HEK293 (cell line): Measurements from ENCODE around the gene STEAP3.

Source experiments
- CTCF ChIA-PET: fragments of 350-600 bp; formaldehyde crosslinking; extraction: SDS; loops from one replicate; lab custom pipeline; 2021; ENCODE audit warnings: antibody characterized with exemption; lab: Yijun Ruan, JAX
- POLR2A ChIA-PET: fragments of 300-600 bp; formaldehyde crosslinking; extraction: SDS; loops from one replicate; lab custom pipeline; 2020; ENCODE audit warnings: antibody characterized with exemption, inconsistent platforms; lab: Yijun Ruan, JAX
- H3K27ac ChIP-seq: fragments of 200-500 bp; sonication (Bioruptor generic); 2 replicates; pipeline ENCODE4 v1.5.1; 2014; ENCODE audit warnings: low read depth, low read length, control low read depth, inconsistent platforms; ENCODE audit errors: extremely low read depth
- H3K36me3 ChIP-seq, 2 experiments: fragments of 200-500 bp in 1 of 2; sonication (Bioruptor generic) in 1 of 2; 1 replicate in 1 of 2; 2 replicates in 1 of 2; pipeline ENCODE4 v1.5.1; 2014 to 2017; ENCODE audit warnings: inconsistent platforms in 2 of 2, low read length in 2 of 2; ENCODE audit not compliant: control insufficient read depth in 2 of 2, insufficient read depth in 1 of 2
- H3K4me1 ChIP-seq: fragments of 200-500 bp; sonication (Bioruptor generic); 2 replicates; pipeline ENCODE4 v1.5.1; 2014; ENCODE audit warnings: mild to moderate bottlenecking, low read length, inconsistent platforms; ENCODE audit not compliant: control insufficient read depth, insufficient read depth
- H3K4me3 ChIP-seq: 2 replicates; pipeline ENCODE4 v1.5.1; 2011; ENCODE audit warnings: low read depth, mild to moderate bottlenecking, control low read depth, low read length, moderate library complexity
- H3K9me3 ChIP-seq: fragments of 200-500 bp; sonication (Bioruptor generic); 2 replicates; pipeline ENCODE4 v1.5.1; 2014; ENCODE audit warnings: low read depth, low read length, inconsistent platforms; ENCODE audit not compliant: control insufficient read depth, insufficient read depth
- CTCF ChIP-seq: fragments of 450-650 bp; formaldehyde crosslinking; IDR thresholded peaks from 2 replicates; pipeline ENCODE4 v1.5.1; 2016; ENCODE audit warnings: missing biosample characterization, missing genetic modification characterization
- HOXC10 ChIP-seq: sonication (generic); formaldehyde crosslinking; IDR thresholded peaks from 2 replicates; pipeline ENCODE4 v1.8.1; 2023; ENCODE audit warnings: mild to moderate bottlenecking, missing genetic modification reagents
- INSM2 ChIP-seq: fragments of 450-650 bp; formaldehyde crosslinking; IDR thresholded peaks from 2 replicates; pipeline ENCODE4 v1.5.1; 2016; ENCODE audit warnings: missing biosample characterization, missing genetic modification characterization
- MZF1 ChIP-seq: fragments of 450-650 bp; formaldehyde crosslinking; IDR thresholded peaks from 2 replicates; pipeline ENCODE4 v1.5.1; 2017; ENCODE audit warnings: missing biosample characterization, missing genetic modification characterization, borderline replicate concordance
- REST ChIP-seq: fragments of 450-650 bp; formaldehyde crosslinking; IDR thresholded peaks from 2 replicates; pipeline ENCODE4 v1.5.1; 2016; ENCODE audit warnings: missing biosample characterization, missing genetic modification characterization
- WT1 ChIP-seq: fragments of 450-650 bp; formaldehyde crosslinking; IDR thresholded peaks from 2 replicates; pipeline ENCODE4 v1.5.1; 2016; ENCODE audit warnings: missing biosample characterization, missing genetic modification characterization
- ZBTB6 ChIP-seq: fragments of 450-650 bp; formaldehyde crosslinking; IDR thresholded peaks from 2 replicates; pipeline ENCODE4 v1.5.1; 2017; ENCODE audit warnings: missing biosample characterization, missing genetic modification characterization
- ZIC2 ChIP-seq: fragments of 450-650 bp; formaldehyde crosslinking; IDR thresholded peaks from 2 replicates; pipeline ENCODE4 v1.5.1; 2016; ENCODE audit warnings: missing biosample characterization, missing genetic modification characterization
- ZNF223 ChIP-seq: fragments of 450-650 bp; formaldehyde crosslinking; IDR thresholded peaks from 2 replicates; pipeline ENCODE4 v1.5.1; 2016; ENCODE audit warnings: missing biosample characterization, missing genetic modification characterization
- ZNF37A ChIP-seq: fragments of 450-650 bp; IDR thresholded peaks from 2 replicates; pipeline ENCODE4 v1.5.1; 2018; ENCODE audit warnings: missing biosample characterization, missing genetic modification characterization
- ZNF510 ChIP-seq: fragments of 450-650 bp; formaldehyde crosslinking; IDR thresholded peaks from 2 replicates; pipeline ENCODE4 v1.5.1; 2018; ENCODE audit warnings: mild to moderate bottlenecking, missing genetic modification characterization, missing biosample characterization; ENCODE audit not compliant: insufficient replicate concordance
- ZNF521 ChIP-seq: fragments of 450-650 bp; formaldehyde crosslinking; IDR thresholded peaks from 2 replicates; pipeline ENCODE4 v1.5.1; 2017; ENCODE audit warnings: missing biosample characterization, mild to moderate bottlenecking, missing genetic modification characterization
- ZNF548 ChIP-seq: fragments of 450-650 bp; formaldehyde crosslinking; IDR thresholded peaks from 2 replicates; pipeline ENCODE4 v1.5.1; 2016; ENCODE audit warnings: missing biosample characterization, missing genetic modification characterization
- ZNF596 ChIP-seq: fragments of 450-650 bp; IDR thresholded peaks from 2 replicates; pipeline ENCODE4 v1.5.0; 2018; ENCODE audit warnings: missing biosample characterization, mild to moderate bottlenecking, missing genetic modification characterization, moderate library complexity
- ZNF600 ChIP-seq: fragments of 450-650 bp; formaldehyde crosslinking; IDR thresholded peaks from 2 replicates; pipeline ENCODE4 v1.5.1; 2016; ENCODE audit warnings: missing biosample characterization, missing genetic modification characterization
- ZNF654 ChIP-seq: fragments of 450-650 bp; formaldehyde crosslinking; IDR thresholded peaks from 2 replicates; pipeline ENCODE4 v1.5.1; 2016; ENCODE audit warnings: low read depth, missing biosample characterization, missing genetic modification characterization
- ZNF776 ChIP-seq: fragments of 450-650 bp; formaldehyde crosslinking; IDR thresholded peaks from 2 replicates; pipeline ENCODE4 v1.5.0; 2017; ENCODE audit warnings: missing biosample characterization, missing genetic modification characterization, borderline replicate concordance
- ZSCAN16 ChIP-seq: fragments of 450-650 bp; formaldehyde crosslinking; IDR thresholded peaks from 2 replicates; pipeline ENCODE4 v1.5.1; 2016; ENCODE audit warnings: missing biosample characterization, missing genetic modification characterization
- ZSCAN18 ChIP-seq: fragments of 450-650 bp; formaldehyde crosslinking; IDR thresholded peaks from 2 replicates; pipeline ENCODE4 v1.5.1; 2016; ENCODE audit warnings: missing biosample characterization, missing genetic modification characterization

STEAP3 gene

DNA sequence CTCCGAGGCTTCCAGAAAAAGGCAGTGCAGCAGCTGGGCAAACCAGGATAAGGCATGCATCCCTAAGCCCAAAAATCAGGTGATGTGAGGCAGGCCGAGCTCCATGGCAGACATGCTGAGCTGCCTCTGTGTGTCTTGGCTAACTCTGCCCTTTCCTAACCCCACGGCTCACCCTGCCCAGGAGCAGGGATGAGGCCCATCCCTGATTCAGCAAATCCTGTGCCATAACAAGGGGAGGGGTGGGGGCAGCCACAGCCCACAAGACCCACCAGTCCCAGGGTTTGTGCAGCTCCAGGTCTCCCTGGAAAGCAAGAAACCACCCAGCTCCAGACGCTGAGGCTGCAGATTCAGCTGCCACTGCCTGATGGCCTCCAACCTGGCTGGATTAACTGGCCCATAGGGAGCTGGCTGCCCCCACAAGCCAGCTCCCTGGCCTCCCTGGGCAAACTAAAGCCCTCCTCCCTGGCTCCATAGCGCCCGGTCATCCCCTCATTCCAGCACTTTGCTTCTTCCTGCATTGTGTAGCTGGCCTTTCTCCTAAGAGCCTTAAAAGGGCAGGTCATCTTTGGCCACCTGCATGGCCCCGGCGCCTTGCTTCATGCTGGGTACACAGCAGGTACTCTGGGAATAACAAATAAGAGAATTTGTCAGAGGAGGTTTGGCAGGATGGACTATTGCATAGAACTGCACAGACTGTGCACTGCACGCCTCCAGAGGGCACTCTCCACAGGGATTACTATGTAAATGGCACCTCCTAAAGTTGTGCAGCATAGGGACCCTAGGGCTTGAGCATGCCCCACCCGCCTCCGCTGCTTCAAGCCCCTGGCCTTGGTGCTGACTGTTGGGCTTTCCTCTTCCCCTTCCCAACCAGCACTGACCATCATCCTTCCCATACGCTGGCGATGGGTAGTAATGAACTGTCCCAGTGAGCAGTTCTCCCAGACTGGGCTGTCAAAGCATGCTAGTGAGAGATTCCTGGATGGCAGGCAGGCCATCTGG lies 10.7 kb downstream of the STEAP3 start:
- H3K9me3 ChIP-seq: no peaks in the 10 kb centered on the region
- no peaks in the 10 kb centered on the region for H3K36me3 ChIP-seq
- POLR2A ChIA-PET: no interaction called here
- no peak overlapping the region for H3K4me3 ChIP-seq
- CTCF ChIA-PET: interaction anchor here (0.5 to 2.2 kb wide), 13 partner anchors 9 to 263 kb away, joined by 3 to 15 read pairs (median 5); no protein-coding TSS in a partner anchor
- H3K4me1 ChIP-seq: no peaks in the 10 kb centered on the region
- TF ChIP-seq HOXC10 (CRISPR knock-in tag) (no peak), ZIC2 (tag by site-specific recombination) (peak; percentile 25; the same call in 1 of the 2 replicates), ZSCAN16 (tag by site-specific recombination) (no peak), ZNF596 (tag by site-specific recombination) (no peak), ZSCAN18 (no peak), CTCF (tag by site-specific recombination) (peak; percentile 45; the same call in 1 of the 2 replicates), MZF1 (tag by site-specific recombination) (no peak), ZNF600 (no peak), ZNF654 (tag by site-specific recombination) (peak; percentile 20), ZNF37A (tag by site-specific recombination) (no peak), REST (peak; percentile 97), ZNF548 (tag by site-specific recombination) (no peak)
- no peak overlapping the region for H3K27ac ChIP-seq

DNA sequence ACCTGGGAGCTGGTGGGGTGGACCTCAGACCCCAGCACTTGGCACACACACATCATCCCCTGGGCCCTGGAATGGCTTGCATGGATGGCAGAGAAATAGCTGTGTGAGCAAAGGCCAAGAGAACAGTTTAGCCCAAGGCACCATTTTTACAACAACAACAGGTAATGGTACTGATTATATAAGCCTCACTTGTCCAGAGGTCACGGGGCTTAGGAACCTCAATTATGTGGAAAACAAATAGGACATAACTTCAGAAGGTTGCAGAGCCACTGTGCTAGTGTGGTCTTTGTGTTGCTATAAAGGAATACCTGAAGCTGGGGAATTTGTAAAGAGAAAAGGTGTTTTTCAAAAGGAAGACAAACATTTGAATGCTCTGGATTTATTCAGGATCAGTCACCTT lies 13.2 kb downstream of the STEAP3 start:
- TF ChIP-seq ZBTB6 (tag by site-specific recombination) (no peak), ZNF223 (tag by site-specific recombination) (no peak), ZNF510 (tag by site-specific recombination) (no peak), INSM2 (no peak), ZNF521 (no peak), WT1 (tag by site-specific recombination) (no peak), ZNF776 (no peak)
- Histone ChIP-seq H3K4me3 (no peak overlapping the region), H3K9me3 (no peaks in the 10 kb centered on the region), H3K36me3 (no peaks in the 10 kb centered on the region), H3K27ac (no peak overlapping the region), H3K4me1 (peaks cover 4% of the 10 kb centered on the region)
- ChIA-PET CTCF (interaction anchor here (1.2 to 1.3 kb wide), 2 partner anchors 18 to 28 kb away, joined by 3 to 4 read pairs; no protein-coding TSS in a partner anchor), POLR2A (interaction anchor here (1.1 kb wide), 1 partner anchor 10 kb away, joined by 4 read pairs; no protein-coding TSS in a partner anchor)
